Esophagus muscularis mucosa (tissue), 4 donors: ENCODE results near the gene MELTF. TPM values are rescaled to one million over a fixed set of nuclear protein-coding genes. Genes with fewer than 3 reads are reported as not detected.

Experiments used
- DNase-seq: peaks from one replicate; pipeline ENCODE4 v3.0.0-alpha.2; 2017; ENCODE audit errors: extremely low spot score
- H3K27ac ChIP-seq, 4 donors: fragments of 200-600 bp; sonication (generic); replicated peaks in 1 of 4; 1 replicate in 3 of 4; 2 replicates in 1 of 4; pipeline ENCODE4 v1.5.1; 2016 to 2019; ENCODE audit warnings: mild to moderate bottlenecking in 1 of 4
- H3K27me3 ChIP-seq, 4 donors: fragments of 200-600 bp; sonication (generic); one replicate each; pipeline versions ENCODE4 v1.5.1 to v1.6.0; 2016 to 2019
- H3K36me3 ChIP-seq, 4 donors: fragments of 200-600 bp; sonication (generic); one replicate each; pipeline ENCODE4 v1.5.1; 2016 to 2019
- H3K4me1 ChIP-seq, 4 donors: fragments of 200-600 bp; sonication (generic); one replicate each; pipeline ENCODE4 v1.5.1; 2016 to 2019
- H3K4me3 ChIP-seq, 4 donors: fragments of 200-600 bp; sonication (generic); 1 replicate in 2 of 4; 2 replicates in 2 of 4; pipeline ENCODE4 v1.5.1; 2016 to 2019; ENCODE audit warnings: mild to moderate bottlenecking in 4 of 4, moderate library complexity in 1 of 4
- H3K9me3 ChIP-seq, 4 donors: fragments of 200-600 bp; sonication (generic); 1 replicate in 3 of 4; 2 replicates in 1 of 4; pipeline ENCODE4 v1.5.1; 2016 to 2019
- EP300 ChIP-seq: sonication (generic); formaldehyde crosslinking; IDR thresholded peaks from one replicate; pipeline ENCODE4 v1.6.1; 2017; ENCODE audit warnings: antibody characterized with exemption
- POLR2A ChIP-seq: fragments of 450-650 bp; IDR thresholded peaks from one replicate; pipeline ENCODE4 v1.6.1; 2017; ENCODE audit warnings: antibody characterized with exemption, moderate library complexity, mild to moderate bottlenecking, low read depth
- POLR2AphosphoS5 ChIP-seq, 2 donors: sonication (generic); formaldehyde crosslinking; IDR thresholded peaks; one replicate each; pipeline ENCODE4 v1.6.1; 2017; ENCODE audit warnings: antibody characterized with exemption in 2 of 2
- WGBS: methylation state at CpG from one replicate; pipeline ENCODE4 v1.1.5; 2018; 5-methylcytosine and 5-hydroxymethylcytosine counted together
- intact Hi-C: fragments of 100-400 bp; cut with DNase I; formaldehyde crosslinking; loops from one replicate; pipeline ENCODE4 v1.15.1; 2023
- total RNA-seq, 4 donors: library from RNA; depleted of rRNA; stranded (reverse); fragments of >200 nt; gene quantifications; one replicate each; pipeline versions ENCODE4 v1.1.0 to v1.2.1, GENCODE V29; 2016
- TF ChIP-seq, protein P1 (sequence below), 3 experiments: fragments of 200-600 bp in 2 of 3; fragments of 450-650 bp in 1 of 3; sonication (generic) in 2 of 3; IDR thresholded peaks; one replicate each; pipeline ENCODE4 v1.5.1; 2017 to 2019; ENCODE audit warnings: antibody characterized with exemption in 3 of 3, mild to moderate bottlenecking in 2 of 3, moderate library complexity in 1 of 3

Gene MELTF
- total RNA-seq, 4 donors from 2014 or later: 3.6 to 9.1 (median 4.5) TPM

- Histone ChIP-seq H3K4me1 (peaks cover 11 to 35% (median 24%) of the 10 kb centered on the region in 4 donors), H3K9me3 (no peaks in the 10 kb centered on the region), H3K36me3 (peaks cover 0 to 12% (median 5%) of the 10 kb centered on the region in 4 donors), H3K27me3 (no peaks in the 10 kb centered on the region), H3K27ac (no peak overlapping the region), H3K4me3 (no peak overlapping the region)
- intact Hi-C loops: loop anchor here (5.0 kb wide), 1 partner anchor 128 kb away; no protein-coding TSS in a partner anchor
- TF ChIP-seq POLR2AphosphoS5 (IDR thresholded peaks at IDR 0.05): no peak
- no peak for TF ChIP-seq EP300
- TF ChIP-seq, protein P1, sequence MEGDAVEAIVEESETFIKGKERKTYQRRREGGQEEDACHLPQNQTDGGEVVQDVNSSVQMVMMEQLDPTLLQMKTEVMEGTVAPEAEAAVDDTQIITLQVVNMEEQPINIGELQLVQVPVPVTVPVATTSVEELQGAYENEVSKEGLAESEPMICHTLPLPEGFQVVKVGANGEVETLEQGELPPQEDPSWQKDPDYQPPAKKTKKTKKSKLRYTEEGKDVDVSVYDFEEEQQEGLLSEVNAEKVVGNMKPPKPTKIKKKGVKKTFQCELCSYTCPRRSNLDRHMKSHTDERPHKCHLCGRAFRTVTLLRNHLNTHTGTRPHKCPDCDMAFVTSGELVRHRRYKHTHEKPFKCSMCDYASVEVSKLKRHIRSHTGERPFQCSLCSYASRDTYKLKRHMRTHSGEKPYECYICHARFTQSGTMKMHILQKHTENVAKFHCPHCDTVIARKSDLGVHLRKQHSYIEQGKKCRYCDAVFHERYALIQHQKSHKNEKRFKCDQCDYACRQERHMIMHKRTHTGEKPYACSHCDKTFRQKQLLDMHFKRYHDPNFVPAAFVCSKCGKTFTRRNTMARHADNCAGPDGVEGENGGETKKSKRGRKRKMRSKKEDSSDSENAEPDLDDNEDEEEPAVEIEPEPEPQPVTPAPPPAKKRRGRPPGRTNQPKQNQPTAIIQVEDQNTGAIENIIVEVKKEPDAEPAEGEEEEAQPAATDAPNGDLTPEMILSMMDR (IDR thresholded peaks at IDR 0.05): no peak
- DNase-seq: no peak
- WGBS: 94% methylated on average over 10 of the region's 10 CpGs
Measured at GRCh38 chr3:196965804-196966173, 63.8 kb downstream of the MELTF start.

DNA sequence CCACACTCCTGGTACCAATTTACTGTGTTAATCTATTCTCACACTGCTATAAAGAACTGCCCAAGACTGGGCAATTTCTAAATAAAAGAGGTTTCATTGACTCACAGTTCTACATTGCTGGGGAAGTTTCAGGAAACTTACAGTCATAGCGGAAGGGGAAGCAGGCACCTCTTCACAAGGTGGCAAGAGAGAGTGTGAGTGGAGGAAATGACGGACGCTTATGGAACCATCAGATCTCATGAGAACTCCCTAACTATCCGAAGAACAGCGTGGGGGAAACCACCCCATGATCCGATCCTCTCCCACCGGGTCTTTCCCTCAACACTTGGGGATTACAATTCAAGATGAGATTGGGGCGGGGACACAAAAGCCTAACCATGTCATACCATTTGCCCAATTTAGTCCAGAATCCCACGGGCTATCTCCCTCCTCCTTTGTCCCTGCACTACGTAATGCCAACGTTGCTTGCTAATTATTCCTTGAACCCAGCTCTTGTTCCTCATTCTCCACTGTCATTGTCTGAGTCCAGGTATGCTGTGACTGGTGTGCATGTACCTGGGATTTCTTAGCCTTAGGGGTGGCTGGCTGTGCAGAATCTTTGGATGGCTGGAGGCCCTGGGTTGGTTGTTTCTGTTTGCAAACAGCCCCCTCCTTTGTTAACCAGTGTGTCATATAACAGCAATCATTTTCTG is 64.4 kb downstream of the MELTF start:
- Histone ChIP-seq H3K27me3 (no peaks in the 10 kb centered on the region), H3K4me1 (peaks cover 11 to 34% (median 24%) of the 10 kb centered on the region in 4 donors), H3K9me3 (no peaks in the 10 kb centered on the region), H3K27ac (no peak overlapping the region), H3K36me3 (peaks cover 0 to 12% (median 5%) of the 10 kb centered on the region in 4 donors), H3K4me3 (no peak overlapping the region)
- no peak for DNase-seq
- WGBS: 89% methylated on average over 11 of the region's 11 CpGs
- TF ChIP-seq EP300 (no peak), POLR2AphosphoS5 (IDR thresholded peaks at IDR 0.05) (no peak), POLR2A (no peak)
- TF ChIP-seq, protein P1 (IDR thresholded peaks at IDR 0.05): no peak
- intact Hi-C loops: loop anchor here (5.0 kb wide), 1 partner anchor 128 kb away; no protein-coding TSS in a partner anchor

- DNase-seq: no peak
- H3K27ac ChIP-seq: no peak overlapping the region
- no peaks in the 10 kb centered on the region for H3K27me3 ChIP-seq
- H3K9me3 ChIP-seq: no peaks in the 10 kb centered on the region
- peaks cover 9 to 23% (median 20%) of the 10 kb centered on the region in 4 donors for H3K4me1 ChIP-seq
- intact Hi-C loops: no loop called here
- 88% methylated on average over 2 of the region's 2 CpGs for WGBS
- TF ChIP-seq EP300 (no peak), POLR2A (no peak), POLR2AphosphoS5 (IDR thresholded peaks at IDR 0.05) (no peak)
- TF ChIP-seq, protein P1 (IDR thresholded peaks at IDR 0.05): no peak
- peaks cover 0 to 12% (median 5%) of the 10 kb centered on the region in 4 donors for H3K36me3 ChIP-seq
- H3K4me3 ChIP-seq: no peak overlapping the region
Measured at GRCh38 chr3:196963631-196963953, 66.0 kb downstream of the MELTF start.

DNA sequence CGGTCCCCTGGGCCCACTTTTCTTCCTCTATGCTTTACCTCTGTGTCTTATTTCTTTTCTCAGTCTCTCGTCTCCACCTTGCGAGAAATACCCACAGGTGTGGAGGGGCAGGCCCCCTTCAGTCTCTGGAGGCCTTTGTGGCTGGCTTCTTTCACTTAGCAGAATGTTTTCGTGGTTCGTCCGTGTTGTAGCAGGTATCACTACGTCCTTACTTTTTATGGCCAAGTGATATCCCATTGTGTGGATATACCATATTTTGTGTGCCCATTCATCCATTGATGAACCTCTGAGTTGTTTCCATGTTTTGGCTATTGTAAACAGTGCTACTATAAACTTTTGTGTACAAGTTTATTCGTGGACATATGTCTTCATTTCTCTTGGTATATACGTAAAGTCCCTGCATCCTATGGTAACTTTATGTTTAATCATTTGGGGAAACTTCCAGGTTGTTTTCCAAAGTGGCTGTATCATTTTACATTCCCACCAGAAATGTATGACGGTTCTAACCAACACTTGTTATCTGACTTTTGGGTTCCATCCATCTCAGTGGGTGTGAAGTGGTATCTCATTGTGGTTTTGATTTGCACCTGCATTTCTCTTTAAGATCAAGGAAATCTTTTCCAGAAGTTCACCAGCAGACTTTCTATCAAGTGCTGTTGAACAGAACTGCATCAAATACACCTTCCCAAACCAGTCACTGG is 66.5 kb downstream of the MELTF start:
- no peak overlapping the region for H3K27ac ChIP-seq
- DNase-seq: no peak
- H3K36me3 ChIP-seq: peaks cover 0 to 12% (median 5%) of the 10 kb centered on the region in 4 donors
- WGBS: 91% methylated on average over 10 of the region's 10 CpGs
- peaks cover 6 to 19% (median 17%) of the 10 kb centered on the region in 4 donors for H3K4me1 ChIP-seq
- TF ChIP-seq, protein P1 (IDR thresholded peaks at IDR 0.05): no peak
- TF ChIP-seq POLR2A: no peak
- TF ChIP-seq EP300: no peak
- no peak for TF ChIP-seq POLR2AphosphoS5 (IDR thresholded peaks at IDR 0.05)
- H3K4me3 ChIP-seq: no peak overlapping the region
- no peaks in the 10 kb centered on the region for H3K9me3 ChIP-seq
- intact Hi-C loops: no loop called here
- H3K27me3 ChIP-seq: no peaks in the 10 kb centered on the region
